Activated T-cell treated with anti-CD3 and anti-CD28 coated beads for 1 hour (primary cell): ENCODE results near the gene CMC2.

Experiments used
- DNase-seq: peaks from one replicate; pipeline ENCODE4 v3.0.0-alpha.2; 2020; ENCODE audit warnings: low read depth

The CMC2 gene

DNA sequence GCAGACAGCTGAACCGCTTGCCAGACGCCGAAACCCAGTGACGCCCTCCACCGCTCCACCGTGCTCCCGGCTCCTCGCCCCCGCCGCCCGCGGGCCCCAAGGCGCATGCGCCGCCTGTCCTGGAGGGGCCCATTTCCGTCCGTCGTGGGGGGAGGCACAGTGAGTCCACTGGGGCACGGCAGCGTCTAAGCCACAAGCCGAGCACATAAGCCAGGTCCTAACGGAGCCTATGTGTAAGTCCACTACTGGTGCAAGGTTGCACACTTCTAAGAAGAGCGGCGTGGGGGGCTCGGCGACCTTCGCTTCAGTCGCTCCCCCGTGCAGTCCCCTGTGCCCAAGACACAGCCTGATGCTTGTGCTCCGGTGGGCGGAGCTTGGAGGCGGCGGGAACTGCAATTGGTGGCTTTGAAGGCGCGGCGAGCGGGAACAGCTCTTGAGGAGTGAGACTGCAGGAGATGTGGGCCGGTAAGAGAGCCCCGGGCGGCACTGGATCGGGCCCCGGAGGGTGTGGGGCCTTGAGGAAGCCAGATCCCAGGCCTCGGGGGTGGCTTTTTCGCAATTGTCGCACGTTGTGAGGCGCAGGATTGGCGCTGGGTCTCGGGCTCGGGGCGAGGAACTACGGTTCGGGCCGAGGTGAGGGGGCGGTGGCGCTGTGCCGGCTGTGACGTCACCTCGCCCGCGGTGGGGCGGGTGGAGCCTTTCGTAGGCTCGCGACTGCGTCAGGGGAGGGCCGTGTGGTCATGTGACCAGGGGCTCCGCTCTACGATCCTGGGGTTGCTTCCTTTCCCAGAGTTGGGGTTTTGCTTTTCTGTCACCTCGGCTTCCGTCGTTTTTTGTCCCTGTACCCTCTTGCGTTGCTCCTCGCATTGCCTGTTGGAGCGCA lies at the start of gene CMC2, which contains the start of gene CENPN:
TSS of gene CMC2 (minus strand) at position 73 of the 883 bp plus-strand sequence. CDS start 9,491 bp downstream, outside the sequence.
TSS of gene CENPN (plus strand) at position 402 of the 883 bp plus-strand sequence. CDS start 4,726 bp downstream, outside the sequence.
- peak; percentile 96 for DNase-seq

DNA sequence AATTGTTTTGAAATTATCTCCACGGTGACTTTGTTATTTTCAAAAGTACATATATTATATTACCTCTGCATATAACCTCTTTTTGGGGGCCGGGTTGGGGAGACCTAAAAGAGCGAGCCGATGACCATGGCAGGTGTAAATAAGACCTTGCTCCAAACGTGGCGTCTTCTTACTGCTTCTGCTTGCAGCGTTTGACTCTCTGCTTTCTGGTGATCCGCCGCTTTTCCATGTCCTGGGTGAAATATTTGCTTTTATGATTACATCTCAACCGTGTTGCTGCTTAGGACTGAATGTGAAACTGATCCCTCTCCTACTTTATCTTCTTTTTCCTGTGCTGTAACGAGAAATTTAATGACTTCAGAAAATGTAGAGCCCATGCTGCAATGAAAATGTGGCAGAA lies 47.1 kb upstream of the CMC2 start:
- no peak for DNase-seq

DNA sequence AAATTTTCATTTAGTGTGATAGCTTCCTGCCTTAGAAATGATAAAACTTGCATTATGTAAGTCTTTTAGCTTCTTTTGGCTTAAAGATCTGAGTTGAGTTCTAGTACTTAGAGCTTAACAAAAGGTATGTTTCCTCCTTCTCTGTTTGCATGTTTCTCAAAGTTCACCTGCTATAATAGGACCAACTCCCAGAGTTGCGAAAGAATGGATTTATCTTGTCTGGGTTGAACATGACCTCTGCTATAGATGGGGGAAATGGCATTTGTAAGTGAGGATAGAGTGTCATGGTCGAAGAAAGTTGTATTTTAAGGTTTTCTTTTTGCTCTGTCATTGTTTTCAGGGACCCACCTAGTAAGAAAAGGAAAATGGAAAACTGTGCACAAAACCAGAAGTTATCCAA lies 36.1 kb upstream of the CMC2 start:
- DNase-seq, result no peak

DNA sequence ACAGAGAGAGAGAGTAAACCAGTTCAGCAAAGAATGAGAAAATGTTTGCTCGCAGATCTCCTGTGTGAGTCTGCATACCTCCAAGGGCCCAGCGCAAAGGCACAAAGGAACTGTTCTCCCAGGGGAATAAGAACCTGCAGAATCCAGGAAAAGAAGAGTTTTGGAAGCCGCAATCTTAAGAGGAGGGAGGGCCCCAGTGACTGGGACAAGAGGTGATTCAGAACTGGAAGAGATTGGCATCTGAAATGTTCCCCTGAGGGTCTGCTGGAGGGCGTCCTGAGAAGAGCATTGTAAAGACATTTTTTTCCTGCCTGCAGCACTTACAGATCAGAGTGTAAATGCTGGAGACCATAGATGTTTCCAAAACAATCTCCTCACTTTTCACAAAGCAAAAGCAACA lies 35.0 kb upstream of the CMC2 start:
- no peak for DNase-seq

DNA sequence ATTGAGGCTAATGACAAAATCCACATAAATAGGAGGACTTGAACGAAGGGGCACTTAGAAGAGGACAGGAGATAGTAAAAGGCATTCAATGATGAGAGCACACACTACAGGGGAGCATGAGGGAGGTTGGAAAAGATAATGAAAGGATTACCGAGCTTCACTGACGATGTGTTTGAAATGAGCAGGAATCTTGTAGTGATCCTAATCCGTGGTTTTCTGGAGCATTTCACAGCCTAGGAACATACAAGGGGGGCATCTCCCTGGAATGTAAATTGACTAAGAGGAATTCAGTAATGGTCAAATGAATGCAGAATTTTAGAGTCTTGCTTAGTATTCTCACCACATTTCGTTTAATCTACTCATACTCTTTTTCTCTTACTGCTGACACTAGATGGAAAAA lies 34.2 kb upstream of the CMC2 start:
- DNase-seq, result no peak

DNA sequence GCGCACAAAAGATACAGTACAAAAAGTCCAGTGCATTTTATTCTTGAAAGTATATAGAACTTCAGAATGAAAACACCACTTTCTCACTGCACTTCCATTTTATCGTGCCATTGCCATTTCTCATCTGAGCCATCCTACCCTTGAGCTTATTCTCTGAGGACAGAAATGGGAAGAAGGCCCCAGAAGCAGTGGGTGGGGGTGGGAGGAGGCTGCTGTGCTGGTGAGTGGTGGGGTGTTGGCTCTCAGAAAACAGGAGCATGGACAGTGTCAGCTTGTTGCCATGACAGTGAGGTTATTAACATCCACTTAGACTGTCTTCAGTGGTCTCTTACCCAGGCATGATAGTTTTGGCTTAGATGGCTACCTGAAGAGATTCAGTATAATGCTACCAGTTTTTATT lies 33.4 kb upstream of the CMC2 start:
- DNase-seq, result no peak

DNA sequence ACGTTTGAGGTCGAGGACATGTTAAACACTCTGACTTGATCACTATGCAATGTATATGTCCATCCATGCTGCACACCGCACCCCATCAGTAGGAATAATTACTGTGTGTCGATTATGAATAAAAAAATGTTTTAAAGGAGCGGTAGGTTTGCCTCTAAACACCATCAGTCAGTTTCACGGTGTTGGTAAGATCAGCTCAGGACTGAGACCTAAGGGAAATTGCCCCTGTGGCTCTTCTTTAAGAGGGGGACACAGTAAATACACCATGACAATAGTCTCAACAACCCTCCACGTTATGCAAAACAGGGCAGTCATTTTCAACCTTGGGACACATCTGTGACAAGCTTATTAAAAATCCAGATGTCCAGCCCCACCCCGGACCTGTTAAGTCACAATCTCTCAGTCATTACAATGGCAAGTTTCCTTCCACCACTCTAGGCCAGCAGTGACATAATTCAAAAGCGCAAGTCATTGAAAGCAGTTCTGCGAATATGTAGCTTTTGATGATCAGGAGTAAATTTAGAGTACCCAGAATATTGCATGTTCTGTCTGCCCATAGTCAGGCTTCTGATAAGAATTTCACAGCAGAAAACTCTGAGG lies 30.2 kb upstream of the CMC2 start:
- DNase-seq, result no peak

DNA sequence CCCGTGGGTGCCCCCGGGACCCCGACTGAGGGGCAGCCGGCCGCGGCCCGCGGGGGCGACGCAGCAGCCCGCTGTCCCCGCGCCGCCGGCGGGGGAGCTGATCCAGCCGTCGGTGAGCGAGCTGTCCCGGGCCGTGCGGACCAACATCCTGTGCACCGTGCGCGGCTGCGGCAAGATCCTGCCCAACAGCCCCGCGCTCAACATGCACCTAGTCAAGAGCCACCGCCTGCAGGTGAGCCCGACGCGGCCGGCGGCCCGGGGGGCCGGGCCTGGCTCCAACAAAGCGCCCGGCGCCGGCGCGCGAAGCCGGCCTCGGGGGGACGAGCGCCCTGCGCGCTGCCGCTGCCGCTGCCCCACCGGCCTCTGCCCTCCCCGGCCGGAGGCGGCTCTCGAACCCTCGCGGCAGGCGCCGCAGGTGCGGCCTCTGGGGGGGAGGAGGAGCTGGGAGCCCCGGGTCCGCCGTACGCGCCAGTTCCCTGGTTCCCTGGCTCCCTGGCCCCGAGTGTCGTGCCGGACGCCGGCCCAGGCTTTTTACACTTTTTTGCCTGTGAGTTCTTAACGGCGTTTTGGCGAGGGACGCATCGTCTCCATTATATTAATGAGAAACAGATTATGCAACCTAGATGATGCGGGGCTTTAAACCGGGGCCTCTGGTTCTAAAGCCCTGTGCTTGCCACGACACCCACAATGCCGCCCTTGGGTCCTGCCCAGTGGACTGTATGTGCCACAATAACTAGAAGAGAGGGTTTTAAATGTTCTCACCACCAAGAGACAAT lies 29.5 kb upstream of the CMC2 start:
- no peak for DNase-seq

DNA sequence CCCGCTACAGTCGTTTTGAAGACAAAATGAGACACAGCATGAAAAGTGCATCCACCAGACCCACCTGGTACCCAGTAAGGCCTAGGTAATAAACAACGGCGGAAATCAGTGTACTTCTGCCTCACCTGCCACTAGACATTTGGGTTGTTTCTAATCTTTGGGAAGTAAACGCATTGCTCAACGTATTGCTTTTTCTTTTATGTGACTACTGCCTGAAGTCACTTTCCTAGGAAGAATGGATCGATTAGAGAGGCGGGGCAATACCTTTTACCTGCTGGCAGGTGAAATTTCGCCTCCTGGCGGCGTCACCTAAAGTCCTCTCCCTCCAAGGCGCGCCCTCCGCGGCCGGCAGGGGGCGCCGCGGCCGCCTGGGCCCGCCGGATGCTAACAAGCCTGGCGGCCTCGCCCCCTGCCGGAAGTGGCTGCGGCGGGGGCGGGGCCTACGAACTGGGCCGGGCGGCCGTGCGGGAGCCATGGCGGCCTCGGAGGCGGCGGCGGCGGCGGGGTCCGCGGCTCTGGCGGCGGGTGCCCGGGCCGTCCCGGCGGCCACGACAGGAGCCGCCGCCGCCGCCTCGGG lies 28.8 kb upstream of the CMC2 start, which contains the start of gene ATMIN:
TSS of gene ATMIN (plus strand) at position 445 of the 577 bp plus-strand sequence. CDS start at position 474, 29 bp downstream.
- peak; percentile 90 for DNase-seq

DNA sequence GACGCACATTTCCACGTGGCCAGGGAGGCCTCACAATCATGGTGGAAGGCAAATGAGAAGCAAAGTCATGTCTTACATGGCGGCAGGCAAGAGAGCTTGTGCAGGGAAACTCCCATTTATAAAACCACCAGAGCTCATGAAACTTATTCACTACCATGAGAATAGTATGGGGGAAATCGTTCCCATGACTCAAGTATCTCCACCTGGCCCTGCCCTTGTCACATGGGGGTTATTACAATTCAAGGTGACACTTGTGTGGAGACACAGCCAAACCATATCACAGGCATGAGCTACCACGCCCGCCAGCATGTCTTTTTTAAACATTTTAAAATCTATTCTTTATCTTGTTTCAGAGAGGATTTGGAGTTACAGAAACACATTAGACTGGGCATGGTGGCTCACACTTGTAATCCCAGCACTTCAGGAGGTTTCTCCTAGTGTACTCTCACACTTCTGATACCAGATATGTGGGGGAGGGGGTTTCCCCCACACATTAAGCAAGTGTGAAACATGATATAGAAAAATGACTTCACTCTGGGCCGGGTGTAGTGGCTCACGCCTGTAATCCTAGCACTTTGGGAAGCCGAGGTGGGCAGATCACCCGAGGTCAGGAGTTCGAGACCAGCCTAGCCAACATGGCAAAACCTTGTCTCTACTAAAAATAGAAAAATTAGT lies 23.4 kb upstream of the CMC2 start:
- DNase-seq, result no peak

DNA sequence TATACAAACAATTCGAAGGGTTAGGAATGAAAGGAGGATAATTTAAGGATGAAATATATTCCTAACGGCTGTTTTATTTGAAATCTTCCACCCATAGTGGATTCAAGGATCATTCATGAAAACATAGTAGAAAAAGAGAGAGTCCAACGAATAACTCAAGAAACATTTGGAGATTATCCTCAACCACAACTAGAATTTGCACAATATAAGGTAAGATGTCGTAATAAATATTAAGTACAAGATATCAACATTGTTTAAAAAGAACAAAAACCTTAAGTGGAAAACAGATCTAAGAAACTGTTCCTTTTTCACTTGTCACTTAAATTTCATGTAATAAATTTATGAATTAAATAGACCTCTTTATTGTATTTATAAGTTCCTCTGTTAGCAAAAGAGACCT lies 19.7 kb upstream of the CMC2 start:
- DNase-seq, result no peak

DNA sequence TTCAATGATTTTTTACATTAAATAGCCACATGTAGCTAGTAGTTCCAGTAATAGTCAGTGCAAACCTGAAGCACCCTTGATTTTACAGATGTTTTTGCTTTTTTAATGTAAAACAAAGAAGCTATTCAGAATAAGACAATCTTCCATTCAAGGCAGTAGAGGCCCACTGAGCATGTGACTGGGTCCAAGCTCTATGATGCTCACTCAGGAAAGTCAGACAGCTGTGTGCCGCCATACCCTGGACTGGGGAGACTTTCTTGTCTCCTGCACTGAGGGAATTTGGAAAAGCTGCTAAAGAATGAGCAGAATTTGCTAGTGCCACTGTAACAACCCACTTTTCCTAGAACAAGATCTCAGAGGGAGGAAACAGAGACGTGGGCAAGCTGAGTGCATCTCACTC lies 11.8 kb upstream of the CMC2 start:
- no peak for DNase-seq

DNA sequence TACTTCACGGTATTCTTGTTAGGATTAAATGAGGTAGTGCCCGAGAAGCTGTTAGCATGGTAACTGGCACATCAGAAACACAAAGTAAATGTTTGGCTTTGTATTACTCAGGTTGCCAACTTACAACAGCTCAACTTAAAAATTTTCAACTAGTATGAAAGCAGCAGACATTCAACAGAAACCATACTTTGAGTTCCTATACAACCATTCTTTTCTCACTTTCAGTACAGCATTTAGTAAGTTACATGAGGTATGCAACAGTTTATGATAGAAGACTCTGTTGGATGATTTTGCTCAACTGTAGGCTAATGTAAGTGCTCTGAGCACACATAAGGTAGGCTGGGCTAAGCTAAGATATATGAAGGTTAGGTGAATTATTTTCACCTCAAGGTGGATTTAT lies 8.0 kb upstream of the CMC2 start:
- no peak for DNase-seq

DNA sequence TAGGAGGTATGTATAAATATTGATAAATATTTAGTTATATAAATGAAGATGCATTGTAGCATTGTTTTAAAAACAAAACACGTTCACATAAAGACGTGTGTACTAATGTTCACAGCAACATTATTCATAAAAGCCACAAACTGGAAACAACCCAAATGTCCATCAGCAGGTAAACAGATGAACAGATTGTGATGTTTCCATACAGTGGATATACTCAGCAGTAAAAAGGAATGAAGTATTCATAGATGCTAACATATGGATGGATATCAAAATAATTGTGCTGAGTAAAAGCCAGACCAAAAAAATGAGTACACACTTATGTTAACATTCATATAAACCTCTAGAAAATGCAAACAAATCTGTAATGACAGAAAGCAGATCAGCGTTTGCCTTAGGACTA lies 6.3 kb upstream of the CMC2 start:
- no peak for DNase-seq

DNA sequence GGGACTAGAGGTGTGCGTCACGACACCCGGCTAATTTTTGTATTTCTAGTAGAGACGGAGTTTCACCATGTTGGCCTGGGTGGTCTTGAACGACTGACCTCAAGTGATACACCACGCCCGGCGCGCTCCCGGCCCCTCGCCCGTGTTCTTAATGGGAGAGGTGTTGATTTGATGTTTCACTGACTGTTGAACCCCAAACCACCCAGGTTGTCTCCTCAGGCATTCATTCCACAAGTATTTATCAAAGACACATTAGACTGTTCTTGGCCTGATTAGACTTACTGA lies 1.8 kb upstream of the CMC2 start:
- DNase-seq, result no peak

DNA sequence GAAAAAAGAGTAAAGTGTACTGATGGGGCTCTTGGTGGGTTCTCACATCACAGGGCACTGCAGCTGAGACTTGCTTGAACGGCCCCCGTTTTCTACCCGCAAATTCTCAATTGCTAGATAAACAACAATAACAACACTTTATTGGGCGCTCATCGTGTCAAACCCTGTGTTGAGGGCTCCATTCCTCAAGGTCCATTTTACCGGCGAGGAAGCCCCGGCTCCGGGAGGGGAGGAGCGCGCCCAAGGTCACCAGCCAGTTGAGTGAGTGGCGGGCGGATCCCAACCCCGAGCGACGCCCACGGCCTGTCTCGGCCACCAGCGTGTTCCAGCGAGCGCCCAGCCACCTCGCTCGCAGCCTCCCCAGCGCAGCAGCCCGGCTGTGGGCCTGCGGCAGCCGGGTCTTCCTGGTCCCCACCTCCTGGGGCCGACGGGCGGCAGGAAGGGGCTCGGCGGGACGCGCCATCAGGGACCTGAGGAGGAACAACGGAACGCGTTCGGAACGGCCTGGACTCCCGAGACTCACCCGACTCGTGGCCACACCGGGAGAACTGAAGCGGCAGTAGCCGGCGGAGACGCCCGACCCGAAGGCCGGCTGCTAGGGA lies 373 bp downstream of the CMC2 start:
- DNase-seq, result peak; percentile 49

DNA sequence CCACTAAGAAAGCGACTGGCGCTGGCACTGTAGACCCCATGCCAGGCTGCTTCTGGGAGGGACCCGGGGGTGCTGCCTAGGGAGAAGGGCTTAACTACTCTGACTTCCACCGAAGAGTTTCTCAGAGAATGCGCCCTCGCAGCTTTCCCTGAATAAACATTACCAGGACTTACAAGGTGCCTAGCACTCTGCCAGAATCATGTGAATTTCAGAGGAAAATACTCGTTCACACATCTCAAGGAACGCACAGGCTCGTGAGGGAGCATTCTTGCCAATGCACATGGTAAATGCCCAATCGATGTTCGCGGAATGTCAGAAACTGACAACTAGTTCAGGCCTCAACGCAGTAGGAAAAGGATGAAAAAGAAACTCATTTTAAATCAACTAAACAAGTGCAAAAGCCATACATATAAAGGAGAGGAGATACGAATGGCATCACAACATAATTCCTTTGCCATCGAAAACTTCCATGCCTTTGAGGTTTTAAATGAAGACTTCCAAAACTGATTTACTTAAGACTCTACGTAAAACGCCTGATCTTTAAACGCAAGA lies 999 bp downstream of the CMC2 start:
- DNase-seq, result no peak

DNA sequence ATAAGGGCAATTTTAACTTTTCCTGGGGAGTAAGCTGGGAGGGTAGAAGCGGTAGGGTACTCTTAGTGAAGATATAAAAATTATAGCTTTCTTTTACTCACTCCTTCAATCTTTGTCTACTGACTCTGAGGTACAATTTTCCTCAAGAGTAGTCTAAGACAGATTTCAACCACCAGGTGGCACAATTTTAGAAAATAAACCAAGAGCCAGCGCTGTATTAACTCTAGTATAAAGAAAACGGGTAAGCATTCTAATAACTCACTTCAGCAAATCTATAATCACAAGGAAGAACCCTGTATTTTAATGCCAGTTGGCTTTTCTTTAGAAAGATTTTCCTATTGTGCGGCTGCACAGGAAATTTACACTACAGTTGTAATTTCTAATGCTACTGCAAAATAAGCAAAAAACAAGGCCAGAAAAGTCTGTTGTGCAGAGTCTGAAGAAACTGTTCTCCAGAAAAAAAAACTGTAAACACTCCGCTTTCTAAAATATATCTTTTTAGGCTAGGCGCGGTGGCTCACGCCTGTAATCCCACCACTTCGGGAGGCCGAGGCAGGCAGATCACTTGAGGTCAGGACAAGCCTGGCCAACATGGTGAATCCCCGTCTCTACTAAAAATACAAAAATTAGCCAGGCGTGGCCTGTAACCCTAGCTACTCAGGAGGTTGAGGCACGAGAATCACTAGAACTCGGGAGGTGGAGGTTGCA lies 1.9 kb downstream of the CMC2 start:
- DNase-seq, result no peak

DNA sequence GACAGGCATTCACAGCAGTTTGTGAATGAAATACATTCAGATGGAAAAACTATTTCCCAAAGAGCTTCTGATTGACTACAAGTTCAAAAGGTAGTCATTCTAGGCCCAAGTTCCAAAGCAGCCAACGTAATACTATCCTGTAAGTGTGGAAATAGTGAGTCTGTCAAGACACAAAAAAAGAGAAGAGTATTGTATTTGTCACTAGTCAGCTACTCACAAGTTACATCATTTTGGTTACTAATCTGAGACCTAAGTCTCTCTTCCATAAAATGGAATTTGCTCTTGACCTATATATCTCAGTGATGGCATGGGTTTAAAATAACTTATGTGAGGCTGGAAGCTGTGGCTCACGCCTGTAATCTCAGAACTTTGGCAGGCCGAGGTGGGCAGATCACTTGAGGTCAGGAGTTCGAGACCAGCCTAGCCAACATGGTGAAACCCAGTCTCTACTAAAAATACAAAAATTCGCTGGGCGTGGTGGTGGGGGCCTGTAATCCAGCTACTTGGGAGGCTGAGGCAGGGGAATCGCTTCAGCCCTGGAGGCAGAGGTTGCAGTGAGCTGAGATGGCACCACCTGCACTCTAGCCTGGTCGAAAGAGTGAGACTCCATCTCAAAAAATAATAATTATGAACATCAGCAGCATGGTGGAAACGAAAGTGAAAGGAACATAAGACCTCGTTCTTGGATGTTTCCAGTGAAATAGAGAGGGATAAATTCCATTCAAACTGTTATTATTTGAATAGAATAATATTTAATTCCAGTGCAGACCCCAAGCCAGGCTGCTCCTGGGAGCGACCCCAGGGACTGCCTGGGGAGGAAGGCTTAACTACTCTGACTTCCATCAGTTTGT lies 2.9 kb downstream of the CMC2 start:
- DNase-seq, result no peak

DNA sequence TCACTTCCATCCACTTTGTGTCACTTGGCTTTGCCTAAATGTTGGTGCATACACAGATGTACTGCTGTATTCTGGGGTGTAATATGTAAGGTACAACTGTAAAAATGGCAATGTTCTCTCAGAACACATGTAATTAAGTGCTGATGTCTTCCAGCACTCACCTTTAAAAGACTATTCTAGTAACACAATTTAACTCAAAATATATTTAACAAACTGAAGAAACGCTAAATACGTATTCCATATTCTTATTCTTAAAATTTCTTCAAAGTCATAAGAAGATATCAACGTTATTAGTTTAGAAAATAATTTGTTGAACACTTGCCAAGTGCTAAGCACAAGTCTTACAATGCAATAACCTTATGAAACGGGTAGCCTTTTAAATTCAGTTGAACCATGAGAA lies 3.6 kb downstream of the CMC2 start:
- DNase-seq, result no peak
